Right cardiac atrium (tissue), 5 donors: ENCODE measurements around the gene ZNF330. TPM values are rescaled to one million over a fixed set of nuclear protein-coding genes. Genes with fewer than 3 reads are reported as not detected.

ENCODE experiments used
- ATAC-seq, 2 donors: fragments of 200-7000 bp; cut with Tn5 transposase; one replicate each; pipeline versions ENCODE4 v1.8.0 to v1.9.1; 2020; ENCODE audit warnings: moderate library complexity in 2 of 2, mild to moderate bottlenecking in 1 of 2
- DNase-seq, 3 donors: peaks; one replicate each; pipeline ENCODE4 v3.0.0-alpha.2; 2020
- H3K27ac ChIP-seq: one replicate; pipeline ENCODE4 v1.5.1; 2013; ENCODE audit warnings: mild to moderate bottlenecking, low read length, control low read depth, moderate library complexity
- H3K27me3 ChIP-seq: one replicate; pipeline ENCODE4 v1.6.1; 2013; ENCODE audit not compliant: control insufficient read depth, insufficient read depth
- H3K4me1 ChIP-seq: one replicate; pipeline ENCODE4 v1.6.1; 2013; ENCODE audit warnings: low read length; ENCODE audit not compliant: control insufficient read depth, insufficient read depth
- H3K4me3 ChIP-seq: one replicate; pipeline ENCODE4 v1.5.1; 2013; ENCODE audit warnings: low read length, control low read depth
- H3K9me3 ChIP-seq: one replicate; pipeline ENCODE4 v1.6.1; 2013; ENCODE audit warnings: low read length; ENCODE audit not compliant: control insufficient read depth
- WGBS: extraction: QIAGEN DNeasy Blood & Tissue Kit; methylation state at CpG from one replicate; pipeline ENCODE4 v1.1.7; 2013; 5-methylcytosine and 5-hydroxymethylcytosine counted together
- intact Hi-C, 4 donors: fragments of 100-400 bp; cut with DNase I; formaldehyde crosslinking; loops; one replicate each; pipeline versions ENCODE4 v1.11.0 to v1.14.0; 2022 to 2023
- polyA plus RNA-seq: library from polyadenylated mRNA; stranded (reverse); fragments of 200-250 nt; gene quantifications from one replicate; pipeline ENCODE4 v1.2.3, GENCODE V29; 2013
- total RNA-seq, 4 donors: library from RNA; stranded (reverse); fragmentation: NEBNext Ultra II Directional; extraction: Animal tissue kit (Norgen Biotek cat#: 25700); gene quantifications; one replicate each; pipeline ENCODE4 v1.2.1, GENCODE V29; 2021
- donor health status: healthy with polysubstance abuse.
- donor health status: DM: no; HTN: yes; CAD: no.
- donor health status: DM: no; HTN: no; CAD: no.
- donor health status: DM: no; HTN: yes; CAD: no; lungs with severe emphysema.
- donor health status: DM: yes; HTN: yes; CAD: no.

Gene ZNF330
- total and polyA plus RNA-seq, 5 donors: 57.4 to 77.0 (median 67.7) TPM

GRCh38 chr4:141238186-141238585 lies 17.5 kb downstream of the ZNF330 start:
- H3K27me3 ChIP-seq: no peaks in the 10 kb centered on the region
- no peaks in the 10 kb centered on the region for H3K4me1 ChIP-seq
- intact Hi-C loops: no loop called here
- no peaks in the 10 kb centered on the region for H3K9me3 ChIP-seq
- ATAC-seq (no peak), DNase-seq (no peak)
- WGBS: 48% methylated on average over 3 of the region's 3 CpGs
- H3K27ac ChIP-seq: no peak overlapping the region
- H3K4me3 ChIP-seq: no peak overlapping the region

- H3K4me1 ChIP-seq: no peaks in the 10 kb centered on the region
- intact Hi-C loops: no loop called here
- DNase-seq: no peak
- no peak for ATAC-seq
- H3K9me3 ChIP-seq: no peaks in the 10 kb centered on the region
- no peak overlapping the region for H3K27ac ChIP-seq
- no peaks in the 10 kb centered on the region for H3K27me3 ChIP-seq
- H3K4me3 ChIP-seq: no peak overlapping the region
- 76% methylated on average over 3 of the region's 3 CpGs for WGBS
Measured at GRCh38 chr4:141240259-141240658, 19.6 kb downstream of the ZNF330 start.

- DNase-seq (no peak), ATAC-seq (no peak)
- Histone ChIP-seq H3K27me3 (no peaks in the 10 kb centered on the region), H3K9me3 (no peaks in the 10 kb centered on the region), H3K27ac (no peak overlapping the region), H3K4me3 (no peak overlapping the region), H3K4me1 (no peaks in the 10 kb centered on the region)
- WGBS: 72% methylated on average over 2 of the region's 2 CpGs
- intact Hi-C loops: no loop called here
Measured at GRCh38 chr4:141240671-141241070, 20.0 kb downstream of the ZNF330 start.

- ATAC-seq (no peak), DNase-seq (no peak)
- Histone ChIP-seq H3K27me3 (no peaks in the 10 kb centered on the region), H3K27ac (no peak overlapping the region), H3K4me3 (no peak overlapping the region), H3K4me1 (no peaks in the 10 kb centered on the region), H3K9me3 (no peaks in the 10 kb centered on the region)
- intact Hi-C loops: no loop called here
- 76% methylated on average over 1 of the region's 1 CpG for WGBS
Measured at GRCh38 chr4:141241986-141242385, 21.3 kb downstream of the ZNF330 start.

GRCh38 chr4:141244419-141244818 lies 23.7 kb downstream of the ZNF330 start:
- ATAC-seq: no peak
- intact Hi-C loops: no loop called here
- WGBS: 84% methylated on average over 1 of the region's 1 CpG
- Histone ChIP-seq H3K9me3 (no peaks in the 10 kb centered on the region), H3K4me3 (no peak overlapping the region), H3K27ac (no peak overlapping the region), H3K4me1 (no peaks in the 10 kb centered on the region), H3K27me3 (no peaks in the 10 kb centered on the region)
- no peak for DNase-seq

GRCh38 chr4:141246243-141246642 lies 25.5 kb downstream of the ZNF330 start:
- Histone ChIP-seq H3K4me3 (no peak overlapping the region), H3K4me1 (no peaks in the 10 kb centered on the region), H3K27me3 (no peaks in the 10 kb centered on the region), H3K9me3 (no peaks in the 10 kb centered on the region), H3K27ac (no peak overlapping the region)
- intact Hi-C loops: no loop called here
- ATAC-seq: no peak
- 11% methylated on average over 2 of the region's 2 CpGs for WGBS
- DNase-seq: no peak

- H3K4me3 ChIP-seq: no peak overlapping the region
- no peak for ATAC-seq
- H3K27me3 ChIP-seq: no peaks in the 10 kb centered on the region
- H3K27ac ChIP-seq: no peak overlapping the region
- no peaks in the 10 kb centered on the region for H3K4me1 ChIP-seq
- intact Hi-C loops: no loop called here
- no peaks in the 10 kb centered on the region for H3K9me3 ChIP-seq
- 59% methylated on average over 2 of the region's 2 CpGs for WGBS
- no peak for DNase-seq
Measured at GRCh38 chr4:141246683-141247429, 26.2 kb downstream of the ZNF330 start.

- Histone ChIP-seq H3K4me3 (no peak overlapping the region), H3K9me3 (no peaks in the 10 kb centered on the region), H3K27ac (no peak overlapping the region), H3K27me3 (no peaks in the 10 kb centered on the region), H3K4me1 (no peaks in the 10 kb centered on the region)
- intact Hi-C loops: no loop called here
- DNase-seq (no peak), ATAC-seq (no peak)
- 71% methylated on average over 2 of the region's 2 CpGs for WGBS
Measured at GRCh38 chr4:141247430-141247780, 26.7 kb downstream of the ZNF330 start.

- DNase-seq (no peak), ATAC-seq (peak in 1 of 2 donors; percentile 24)
- Histone ChIP-seq H3K27me3 (no peaks in the 10 kb centered on the region), H3K4me1 (no peaks in the 10 kb centered on the region), H3K9me3 (no peaks in the 10 kb centered on the region), H3K27ac (no peak overlapping the region), H3K4me3 (no peak overlapping the region)
- intact Hi-C loops: no loop called here
- WGBS: 86% methylated on average over 4 of the region's 4 CpGs
Measured at GRCh38 chr4:141248029-141248428, 27.3 kb downstream of the ZNF330 start.

- Histone ChIP-seq H3K4me1 (no peaks in the 10 kb centered on the region), H3K27me3 (no peaks in the 10 kb centered on the region), H3K4me3 (no peak overlapping the region), H3K27ac (no peak overlapping the region), H3K9me3 (no peaks in the 10 kb centered on the region)
- intact Hi-C loops: no loop called here
- DNase-seq (no peak), ATAC-seq (no peak)
Measured at GRCh38 chr4:141248486-141248885, 27.8 kb downstream of the ZNF330 start.

GRCh38 chr4:141254326-141254725 lies 33.6 kb downstream of the ZNF330 start:
- DNase-seq (no peak), ATAC-seq (no peak)
- H3K4me1 ChIP-seq: no peaks in the 10 kb centered on the region
- H3K9me3 ChIP-seq: no peaks in the 10 kb centered on the region
- H3K4me3 ChIP-seq: no peak overlapping the region
- H3K27ac ChIP-seq: no peak overlapping the region
- intact Hi-C loops: no loop called here
- H3K27me3 ChIP-seq: no peaks in the 10 kb centered on the region

GRCh38 chr4:141255016-141255415 lies 34.3 kb downstream of the ZNF330 start:
- ATAC-seq (no peak), DNase-seq (no peak)
- Histone ChIP-seq H3K27me3 (no peaks in the 10 kb centered on the region), H3K9me3 (no peaks in the 10 kb centered on the region), H3K4me3 (no peak overlapping the region), H3K4me1 (no peaks in the 10 kb centered on the region), H3K27ac (no peak overlapping the region)
- 72% methylated on average over 2 of the region's 2 CpGs for whole genome bisulfite sequencing
- intact Hi-C loops: no loop called here
